GM18505 (cell line): Measurements from ENCODE around the gene EYS.
"Not testable (repeated sequence)": the region's sequence is repeated elsewhere in the genome, so short reads cannot be mapped to it uniquely, and the experiment has no call there.

Experiments
- ATAC-seq: cut with Tn5 transposase; IDR thresholded peaks from one replicate; pipeline ENCODE4 v1.9.1; 2021; ENCODE audit not compliant: unreplicated experiment
- POLR2A ChIP-seq: IDR thresholded peaks from 4 replicates; pipeline ENCODE4 v1.6.1; 2011; ENCODE audit warnings: borderline replicate concordance; ENCODE audit not compliant: insufficient read depth, insufficient read length; ENCODE audit errors: extremely low read depth

The EYS gene

GRCh38 chr6:64254558-64254957 lies 1452.5 kb downstream of the EYS start:
- TF ChIP-seq POLR2A = no peak

DNA sequence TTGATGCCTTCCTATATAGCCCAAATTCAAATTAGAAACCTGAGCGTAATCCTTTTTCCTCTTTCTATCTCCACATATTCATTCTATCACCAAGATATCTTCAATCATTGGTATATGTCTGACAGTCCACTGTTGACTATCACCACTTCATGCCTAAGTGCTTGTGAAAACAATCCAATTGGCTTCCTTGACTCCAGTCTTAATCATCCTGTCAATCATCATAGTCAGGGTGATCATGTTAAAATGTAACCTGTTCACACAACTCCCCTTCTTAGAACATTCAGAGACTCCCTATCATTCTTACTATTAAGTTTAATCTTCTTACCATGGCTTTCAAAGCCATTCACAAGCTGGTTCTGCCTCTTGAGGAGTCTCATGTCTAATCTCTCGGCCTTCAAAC lies 1454.8 kb downstream of the EYS start:
- TF ChIP-seq POLR2A = no peak
- no peak for ATAC-seq

More at GRCh38 chr6:64254558-64254957, 1452.5 kb downstream of the EYS start:
- no peak for ATAC-seq

DNA sequence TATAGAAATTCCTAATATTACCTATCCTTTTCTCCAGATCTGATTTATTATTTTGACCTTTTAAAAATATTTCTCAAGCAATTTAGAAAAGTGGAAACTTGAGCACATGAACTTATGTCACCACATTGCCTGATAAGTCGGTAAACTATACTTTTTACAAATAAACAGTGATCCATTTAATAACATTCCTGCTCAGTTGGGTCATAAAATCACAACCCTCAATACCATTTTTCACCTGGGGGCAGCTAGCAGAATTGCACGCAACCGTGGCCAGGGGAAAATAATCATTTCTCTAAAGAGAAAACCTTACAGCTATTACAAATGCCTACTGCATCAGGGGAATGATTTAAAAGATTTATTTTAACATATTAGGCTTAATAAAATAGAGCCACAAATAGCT lies 1456.9 kb downstream of the EYS start:
- TF ChIP-seq POLR2A = no peak
- ATAC-seq = no peak

GRCh38 chr6:64249115-64249514 lies 1457.9 kb downstream of the EYS start:
- ATAC-seq = no peak

DNA sequence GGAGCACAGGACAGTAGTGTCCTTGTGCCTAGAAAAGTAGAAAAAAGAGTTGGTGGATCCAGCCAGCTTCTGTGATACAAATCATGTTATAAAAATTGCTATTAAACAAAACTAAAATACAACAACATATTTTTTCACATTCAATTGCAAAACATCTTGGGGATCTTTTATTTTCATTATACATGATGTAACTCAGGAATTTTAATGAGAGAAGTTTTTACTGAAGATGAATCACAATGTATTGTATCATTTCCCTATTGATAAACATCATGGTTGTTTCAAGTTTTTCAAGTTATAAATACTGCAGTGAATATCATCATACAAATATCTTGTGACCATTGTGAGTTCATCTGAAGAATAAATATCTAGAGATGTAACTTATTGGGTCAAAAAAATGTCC lies 1463.4 kb downstream of the EYS start:
- TF ChIP-seq POLR2A = no peak
- ATAC-seq = no peak

More at GRCh38 chr6:64249115-64249514, 1457.9 kb downstream of the EYS start:
- no peak for TF ChIP-seq POLR2A

DNA sequence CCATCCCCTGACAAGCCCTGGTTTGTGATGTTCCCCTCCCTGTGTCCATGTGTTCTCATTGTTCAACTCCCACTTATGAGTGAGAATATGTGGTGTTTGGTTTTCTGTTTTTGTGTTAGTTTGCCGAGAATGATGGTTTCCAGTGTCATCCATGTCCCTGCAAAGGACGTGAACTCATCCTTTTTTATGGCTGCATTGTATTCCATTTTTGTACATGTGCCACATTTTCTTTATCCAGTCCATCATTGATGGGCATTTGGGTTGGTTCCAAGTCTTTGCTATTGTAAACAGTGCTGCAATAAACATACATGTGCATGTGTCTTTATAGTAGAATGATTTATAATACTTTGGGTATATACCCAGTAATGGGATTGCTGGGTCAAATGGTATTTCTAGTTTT lies 1468.1 kb downstream of the EYS start:
- not testable (repeated sequence) for ATAC-seq

DNA sequence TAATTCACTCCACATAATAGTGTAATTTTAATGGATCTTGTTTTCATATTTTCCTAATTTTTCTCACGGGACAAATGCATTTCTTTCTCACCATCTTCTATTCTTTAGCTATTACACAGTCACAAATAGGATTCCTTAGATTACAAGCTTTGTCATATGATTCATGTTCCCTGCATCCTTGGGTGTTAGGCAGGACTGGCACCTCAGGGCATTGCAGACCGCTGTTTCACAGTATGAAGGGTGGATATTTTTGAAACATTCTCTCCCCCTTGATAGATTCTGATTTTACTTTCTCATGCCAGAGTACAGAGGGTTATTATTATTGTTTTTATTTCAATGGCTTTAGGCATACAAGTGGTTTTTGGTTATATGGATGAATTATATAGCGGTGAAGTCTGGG lies 1469.0 kb downstream of the EYS start:
- no peak for ATAC-seq
- no peak for TF ChIP-seq POLR2A

- ATAC-seq = no peak
- no peak for TF ChIP-seq POLR2A
Measured at GRCh38 chr6:64233746-64234145, 1473.3 kb downstream of the EYS start.

DNA sequence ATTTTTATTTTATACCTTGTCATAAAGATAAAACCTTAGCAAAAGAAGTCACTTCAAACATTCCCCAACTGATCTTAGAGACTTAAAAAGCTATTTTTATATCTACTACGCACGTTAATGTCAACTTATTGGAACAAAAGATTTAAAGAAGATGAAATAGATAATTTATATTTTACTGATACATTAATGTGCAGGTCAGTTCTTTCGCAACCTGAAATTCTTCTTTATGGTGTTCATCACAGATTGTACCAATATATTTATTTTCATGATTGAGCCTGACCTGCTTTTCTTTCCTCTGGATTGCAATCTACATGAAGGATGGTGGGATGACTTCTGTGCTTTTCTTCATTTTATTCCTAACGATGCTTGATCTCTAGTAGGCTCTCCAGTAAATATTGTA lies 1475.1 kb downstream of the EYS start:
- TF ChIP-seq POLR2A = no peak
- no peak for ATAC-seq

DNA sequence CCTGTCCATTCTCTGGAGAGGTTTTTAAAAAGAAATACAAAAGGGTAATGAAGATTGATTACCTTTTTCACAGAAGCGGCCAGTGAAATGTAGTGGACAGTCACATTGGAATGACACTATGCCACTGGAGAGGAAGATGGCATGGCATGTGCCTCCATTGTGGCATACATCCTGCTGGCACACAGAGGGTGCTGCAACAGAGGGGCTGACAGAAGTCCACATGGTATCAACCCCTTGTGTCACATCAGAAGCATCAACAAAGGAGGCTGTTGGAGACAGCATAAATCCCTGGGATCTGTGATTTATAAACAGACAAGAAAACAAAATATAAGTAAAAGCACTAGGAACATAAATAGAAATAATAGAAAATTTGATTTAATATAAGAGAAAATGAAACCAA lies 1476.5 kb downstream of the EYS start:
- no peak for TF ChIP-seq POLR2A
- ATAC-seq = no peak

DNA sequence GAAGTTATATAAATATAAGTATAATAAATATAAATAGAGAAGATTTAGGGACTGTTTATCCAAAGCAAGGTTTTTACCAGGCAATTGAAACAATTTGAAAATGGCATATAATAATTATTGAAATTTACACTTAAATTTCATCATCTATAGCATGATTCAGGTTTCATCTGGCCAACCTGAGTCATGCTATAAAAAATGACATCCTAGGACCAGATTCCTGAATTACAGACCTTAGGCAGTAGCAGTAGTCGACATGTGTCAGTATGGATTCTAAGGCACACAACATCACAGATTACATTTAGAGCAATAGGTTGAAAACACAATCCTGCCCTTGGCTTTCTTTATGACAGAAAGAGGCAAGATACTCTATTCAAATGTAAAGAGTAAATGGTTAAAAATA lies 1479.2 kb downstream of the EYS start:
- no peak for TF ChIP-seq POLR2A
- ATAC-seq = no peak

DNA sequence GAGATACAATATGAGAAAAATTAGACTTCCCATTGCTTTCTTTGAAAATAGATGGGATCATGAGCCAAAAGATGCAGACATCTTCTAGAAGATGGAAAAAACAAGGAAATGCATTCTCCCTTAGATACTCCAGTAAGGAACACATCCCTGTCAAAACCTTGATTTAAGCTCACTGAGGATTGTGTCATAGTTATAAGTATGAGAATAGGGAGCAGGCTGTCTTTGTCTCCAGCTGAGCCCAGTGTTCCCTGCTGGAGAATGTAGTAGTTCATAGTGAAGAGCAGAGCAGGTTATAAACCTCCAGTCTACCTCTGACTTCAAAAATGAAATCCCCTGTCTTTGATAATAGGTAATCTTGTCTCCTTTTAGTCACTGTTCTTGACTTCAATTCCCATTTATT lies 1481.5 kb downstream of the EYS start:
- no peak for TF ChIP-seq POLR2A
- ATAC-seq = no peak

- TF ChIP-seq POLR2A = no peak
- ATAC-seq = no peak
Measured at GRCh38 chr6:64224819-64225218, 1482.2 kb downstream of the EYS start.

DNA sequence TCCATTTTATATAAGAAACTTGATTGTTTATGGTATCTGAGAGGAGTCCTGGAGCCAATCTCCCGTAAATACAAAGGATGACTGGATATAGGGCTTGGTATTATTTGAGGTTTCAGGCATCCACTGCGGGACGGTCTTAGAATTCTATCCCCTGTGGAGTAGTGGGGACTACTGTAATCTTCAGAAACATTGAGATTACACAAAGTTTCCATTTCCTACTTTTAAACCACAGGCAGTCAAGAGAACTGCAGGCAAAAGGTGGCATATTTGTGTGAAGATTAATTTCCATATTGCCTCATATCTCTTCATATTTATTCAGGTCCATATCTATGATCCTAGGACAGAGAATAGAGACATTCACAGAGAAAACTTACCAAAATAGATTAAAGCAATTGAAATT lies 1485.2 kb downstream of the EYS start:
- ATAC-seq = no peak
- TF ChIP-seq POLR2A = no peak

GRCh38 chr6:64220801-64221200 lies 1486.2 kb downstream of the EYS start:
- TF ChIP-seq POLR2A = no peak
- no peak for ATAC-seq
